GM21381 (cell line): Measurements from ENCODE around the gene CYFIP2.

Experiments used
- ATAC-seq: cut with Tn5 transposase; IDR thresholded peaks from one replicate; pipeline ENCODE4 v1.9.1; 2021; ENCODE audit warnings: mild to moderate bottlenecking, moderate library complexity; ENCODE audit not compliant: unreplicated experiment

Gene CYFIP2

DNA sequence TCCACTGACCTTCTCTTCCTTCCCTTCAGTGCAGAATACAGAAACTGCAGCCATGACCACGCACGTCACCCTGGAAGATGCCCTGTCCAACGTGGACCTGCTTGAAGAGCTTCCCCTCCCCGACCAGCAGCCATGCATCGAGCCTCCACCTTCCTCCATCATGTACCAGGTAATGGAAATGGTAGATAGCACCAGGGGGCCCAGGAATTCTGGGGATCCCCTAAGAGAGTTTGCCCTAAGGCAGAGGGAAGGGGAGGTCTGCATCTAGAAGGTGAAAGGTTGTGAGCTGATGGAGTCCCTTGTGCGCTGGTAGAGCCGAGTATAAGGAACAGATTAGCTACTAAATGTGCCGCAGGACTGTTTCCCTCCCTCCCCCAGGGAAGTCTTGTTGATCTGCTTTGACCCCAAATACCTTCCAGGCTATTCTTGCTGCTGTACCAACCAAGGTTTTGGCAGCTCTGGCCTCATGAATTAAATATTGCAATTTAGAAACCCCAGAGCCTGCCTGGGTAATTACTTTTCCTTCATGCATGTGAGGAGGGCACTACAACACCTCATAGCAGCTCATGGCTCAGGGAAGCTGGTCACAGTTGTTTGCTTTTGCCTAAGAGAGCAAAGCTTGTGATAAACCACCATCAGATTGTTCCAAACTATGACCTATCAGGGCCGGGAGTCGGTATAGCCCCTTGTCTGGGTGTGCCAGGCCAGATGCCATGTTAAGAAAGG lies 19.6 kb downstream of the CYFIP2 start:
- ATAC-seq: no peak

DNA sequence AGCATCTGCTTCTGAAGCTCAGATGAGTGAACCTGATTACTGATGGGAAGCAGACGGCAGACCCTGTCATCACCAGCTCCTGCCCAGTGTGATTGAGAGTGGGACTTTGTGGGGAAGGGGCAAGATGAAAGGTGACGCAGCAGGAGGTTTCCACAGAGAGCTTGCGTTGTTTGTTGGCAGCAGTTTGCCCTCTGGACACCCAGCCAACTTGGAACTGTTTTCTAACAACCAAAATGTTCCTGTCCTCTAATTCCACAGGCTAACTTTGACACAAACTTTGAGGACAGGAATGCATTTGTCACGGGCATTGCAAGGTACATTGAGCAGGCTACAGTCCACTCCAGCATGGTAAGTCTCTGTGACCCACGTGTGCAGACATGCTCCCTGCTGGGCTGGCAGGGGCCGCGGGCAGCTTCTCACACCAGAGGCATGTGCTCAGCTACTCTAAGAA lies 20.9 kb downstream of the CYFIP2 start:
- no peak for ATAC-seq

DNA sequence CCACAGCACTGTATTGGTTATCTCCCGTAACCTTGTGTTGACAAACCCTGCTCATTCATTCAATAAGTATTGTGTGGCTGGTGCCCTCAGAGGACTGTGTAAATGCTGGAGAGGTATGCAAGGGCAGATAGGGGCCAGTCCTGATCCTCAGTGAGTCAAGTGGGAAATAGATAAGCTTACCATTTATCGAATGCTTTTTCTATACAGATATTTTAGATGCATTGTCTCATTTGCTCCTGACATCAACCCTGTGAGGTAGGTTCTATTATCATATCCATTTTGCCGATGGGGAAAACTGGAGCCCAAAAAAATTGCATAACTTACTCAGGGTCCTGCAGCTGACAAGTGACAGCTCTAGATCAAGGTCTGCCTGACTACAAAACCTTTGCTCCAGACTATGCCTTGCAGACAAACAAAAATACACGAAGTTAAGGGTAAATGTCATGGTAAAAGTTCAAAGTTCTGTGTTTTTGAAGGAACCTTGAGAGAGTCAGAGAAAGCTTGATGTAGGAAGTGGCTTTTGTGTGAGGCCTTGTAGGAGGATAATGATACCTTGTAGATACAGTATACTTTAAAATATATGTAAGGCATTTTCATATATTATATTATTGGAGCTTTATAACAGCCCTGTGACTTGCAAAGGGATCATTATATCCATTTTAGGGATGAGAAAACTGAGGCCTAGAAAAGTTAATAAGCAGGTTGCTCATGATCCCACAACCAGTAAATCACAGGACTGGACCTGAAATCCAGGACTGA lies 22.7 kb downstream of the CYFIP2 start:
- no peak for ATAC-seq

- ATAC-seq: no peak
Observed at GRCh38 chr5:157289164-157289819, 23.4 kb downstream of the CYFIP2 start.

DNA sequence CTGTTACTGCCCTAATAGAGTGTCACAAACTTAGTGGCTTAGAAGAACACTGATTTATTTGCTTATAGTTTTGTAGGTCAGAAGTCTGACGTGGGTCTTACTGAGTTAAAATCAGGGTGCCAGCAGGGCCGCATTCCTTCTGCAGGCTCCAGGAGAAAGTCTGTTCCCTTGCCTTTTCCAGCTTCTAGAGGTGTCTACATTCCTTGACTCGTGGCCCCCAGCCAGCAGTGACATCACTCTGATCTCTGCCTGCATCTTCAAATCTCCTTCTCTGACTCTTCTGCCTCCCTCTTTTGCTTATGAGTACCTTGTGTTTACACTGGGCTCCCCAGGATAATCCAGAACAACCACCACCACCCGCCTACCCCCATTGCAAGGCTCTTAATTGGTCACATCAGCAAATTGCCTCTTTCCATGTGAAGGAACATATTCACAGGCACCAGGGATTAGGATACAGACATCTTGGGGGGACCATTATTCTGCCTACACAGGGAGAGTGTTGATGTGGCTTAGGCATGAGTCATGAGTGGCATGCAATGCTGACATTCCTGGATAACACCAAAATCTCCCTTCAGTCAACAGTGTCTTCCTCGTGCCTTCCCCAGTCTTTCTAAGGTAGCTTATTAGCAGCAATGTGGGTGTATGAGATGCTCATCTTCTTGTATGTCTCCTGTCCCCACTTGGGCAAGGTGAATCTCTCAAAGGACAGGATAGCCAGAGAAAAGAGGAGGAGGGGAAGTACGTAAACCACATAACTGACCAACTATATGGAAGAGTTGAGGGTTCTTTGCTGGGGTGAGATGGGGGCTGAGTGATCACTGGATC lies 24.4 kb downstream of the CYFIP2 start:
- no peak for ATAC-seq

- ATAC-seq: peak; percentile 92
Observed at GRCh38 chr5:157290981-157291711, 25.2 kb downstream of the CYFIP2 start.

DNA sequence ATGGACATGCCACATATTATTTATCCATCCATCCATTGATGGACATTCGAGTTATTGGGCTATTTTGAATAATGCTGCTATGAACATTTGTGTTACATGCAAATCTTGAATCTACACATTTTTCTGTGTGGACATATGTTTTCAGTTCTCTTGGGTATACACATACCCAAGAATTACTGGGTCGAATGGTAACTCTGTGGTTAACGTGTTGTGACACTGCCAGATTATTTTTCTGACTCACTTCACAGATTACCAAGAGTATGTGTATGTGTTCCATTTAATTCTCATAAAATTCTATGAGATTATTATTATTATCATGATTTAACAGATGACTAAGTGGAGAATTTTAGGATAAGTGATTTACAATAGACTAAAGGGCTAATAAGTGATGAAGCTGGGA lies 26.7 kb downstream of the CYFIP2 start:
- no peak for ATAC-seq

GRCh38 chr5:157294407-157295091 lies 28.6 kb downstream of the CYFIP2 start:
- no peak for ATAC-seq

DNA sequence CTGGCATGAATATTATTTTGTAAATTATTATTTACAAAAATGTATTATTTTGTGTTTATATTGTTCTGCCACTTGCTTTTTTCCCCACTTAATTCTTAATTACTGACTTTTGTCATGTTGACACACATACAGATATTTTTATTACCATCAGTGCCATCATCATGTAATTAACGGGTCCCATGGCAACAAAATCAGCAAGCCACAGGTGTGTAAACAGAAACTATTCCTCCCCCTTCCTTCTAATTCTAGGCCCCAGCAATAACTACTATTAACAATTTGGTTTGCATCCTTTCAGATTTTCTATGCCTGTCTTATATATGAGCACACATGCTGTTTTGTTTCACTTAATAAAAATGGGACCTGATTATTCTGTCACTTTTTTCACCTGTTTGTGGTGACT lies 29.3 kb downstream of the CYFIP2 start:
- no peak for ATAC-seq

DNA sequence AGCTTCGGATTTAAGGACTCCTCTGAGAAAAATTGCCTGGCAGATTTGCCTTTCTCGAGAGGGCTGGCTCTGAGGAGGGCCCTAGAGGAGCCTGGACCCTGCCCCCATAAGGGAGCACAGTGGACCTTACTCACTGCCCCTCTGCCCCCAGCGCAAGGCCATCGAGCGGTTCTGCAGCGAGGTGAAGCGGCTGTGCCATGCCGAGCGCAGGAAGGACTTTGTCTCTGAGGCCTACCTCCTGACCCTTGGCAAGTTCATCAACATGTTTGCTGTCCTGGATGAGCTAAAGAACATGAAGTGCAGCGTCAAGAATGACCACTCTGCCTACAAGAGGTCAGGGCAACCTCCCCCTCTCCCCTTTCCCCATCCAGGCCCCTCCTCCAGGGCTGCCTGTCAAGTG lies 34.6 kb downstream of the CYFIP2 start:
- no peak for ATAC-seq

GRCh38 chr5:157301066-157301465 lies 35.1 kb downstream of the CYFIP2 start:
- ATAC-seq: no peak

DNA sequence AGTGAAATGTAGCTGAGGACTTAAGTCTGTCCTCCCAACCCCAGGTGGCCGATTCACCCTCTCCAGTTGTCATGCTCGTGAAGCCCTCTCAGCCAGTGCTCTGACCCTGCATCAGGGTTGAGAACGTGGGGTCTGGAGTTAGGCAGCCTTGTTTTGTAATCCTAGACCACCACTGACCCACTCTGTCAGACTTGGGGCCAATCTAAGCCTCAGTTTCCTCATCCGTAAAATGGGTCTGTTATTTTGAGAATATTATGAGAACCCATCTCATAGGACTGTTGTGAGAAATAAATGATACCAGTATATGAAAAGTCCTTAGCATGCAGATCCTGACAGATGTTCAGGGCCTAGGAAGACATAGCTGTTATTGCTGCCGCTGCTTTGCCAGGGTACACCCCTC lies 37.1 kb downstream of the CYFIP2 start:
- ATAC-seq: no peak

GRCh38 chr5:157303667-157304327 lies 37.9 kb downstream of the CYFIP2 start:
- no peak for ATAC-seq

DNA sequence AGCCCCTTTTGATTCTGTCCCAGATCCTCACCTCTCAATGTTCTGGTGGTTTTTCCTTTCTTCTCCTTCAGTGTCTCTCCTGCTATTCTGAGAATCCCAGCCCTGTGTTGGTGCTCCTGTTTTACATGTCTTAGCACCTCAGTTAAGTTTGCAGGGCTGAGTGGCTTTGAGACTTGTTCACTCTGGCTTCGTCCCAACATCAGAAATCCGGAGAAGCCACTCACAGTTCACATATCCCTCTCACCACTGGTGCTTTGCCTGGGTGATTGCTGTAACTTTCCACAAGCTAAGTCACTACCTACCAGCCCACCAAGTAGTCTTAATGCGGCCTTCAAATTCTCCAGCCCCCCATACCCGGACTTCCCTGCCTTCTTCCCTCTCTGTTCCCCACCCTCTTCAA lies 40.2 kb downstream of the CYFIP2 start:
- no peak for ATAC-seq

DNA sequence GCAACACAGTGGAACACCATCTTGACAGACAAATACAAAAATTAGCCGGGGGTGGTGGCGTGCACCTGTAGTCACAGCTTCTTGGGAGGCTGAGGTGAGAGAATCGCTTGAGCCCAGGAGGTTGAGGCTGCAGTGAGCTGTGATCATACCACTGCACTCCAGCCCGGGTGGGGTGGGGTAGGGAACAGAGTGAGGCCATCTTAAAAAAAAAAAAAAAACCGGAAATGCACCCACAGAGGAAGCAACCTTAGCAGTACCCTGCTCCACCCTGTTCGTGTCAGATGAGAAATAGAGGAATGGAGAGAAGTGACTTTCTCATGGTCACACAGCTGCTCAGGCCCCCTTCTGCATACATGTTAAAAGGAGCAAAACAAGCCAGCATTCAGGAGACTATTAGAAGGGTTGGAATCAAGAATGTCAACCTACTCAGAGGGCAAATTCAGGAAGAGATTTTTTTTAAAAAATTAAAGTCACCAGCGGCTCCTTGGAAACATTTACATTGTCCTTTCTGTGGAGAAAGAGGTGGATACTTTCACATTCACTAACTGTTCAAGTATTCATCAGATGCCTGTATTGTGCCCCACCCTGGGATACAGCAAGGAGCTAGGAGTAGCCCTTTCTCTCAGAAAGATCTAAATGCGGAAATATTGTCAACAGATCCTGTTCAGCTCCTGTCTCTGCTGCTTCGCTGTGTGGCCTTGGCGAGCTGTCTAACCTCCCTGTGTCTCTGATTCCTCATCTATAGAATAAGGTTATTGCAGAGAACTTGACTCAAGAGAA lies 41.0 kb downstream of the CYFIP2 start:
- ATAC-seq: no peak

DNA sequence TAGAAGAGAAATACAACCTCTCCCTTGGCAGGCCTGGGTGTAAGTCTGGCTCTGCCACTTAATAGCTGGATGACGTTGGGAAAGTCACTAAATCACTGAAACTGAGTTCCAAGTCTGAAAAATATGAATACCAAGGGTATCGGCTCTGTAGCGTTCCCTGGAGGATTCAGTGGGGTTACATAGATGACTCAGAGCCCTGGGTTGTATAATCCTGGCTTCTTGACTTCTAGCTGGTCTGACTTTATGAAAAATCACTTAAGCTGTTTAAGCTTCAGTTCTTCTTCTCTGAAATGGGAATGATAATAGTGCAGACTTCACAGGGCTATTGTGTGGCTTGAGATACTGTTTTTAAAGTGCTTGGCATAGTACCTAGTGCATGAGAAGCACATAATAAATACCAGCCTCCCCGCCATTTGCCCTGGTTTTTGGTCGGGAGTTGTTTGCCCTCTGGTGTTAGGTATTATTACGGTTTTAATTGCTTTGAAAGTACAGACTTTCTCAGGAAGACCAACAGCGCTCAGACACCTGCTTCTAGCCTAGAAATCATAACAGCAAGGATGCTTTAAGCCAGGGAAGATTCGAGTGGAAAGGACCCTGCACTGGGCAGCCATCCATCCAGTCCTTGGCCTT lies 43.0 kb downstream of the CYFIP2 start:
- ATAC-seq: no peak

- ATAC-seq: no peak
Observed at GRCh38 chr5:157309796-157310195, 43.9 kb downstream of the CYFIP2 start.

DNA sequence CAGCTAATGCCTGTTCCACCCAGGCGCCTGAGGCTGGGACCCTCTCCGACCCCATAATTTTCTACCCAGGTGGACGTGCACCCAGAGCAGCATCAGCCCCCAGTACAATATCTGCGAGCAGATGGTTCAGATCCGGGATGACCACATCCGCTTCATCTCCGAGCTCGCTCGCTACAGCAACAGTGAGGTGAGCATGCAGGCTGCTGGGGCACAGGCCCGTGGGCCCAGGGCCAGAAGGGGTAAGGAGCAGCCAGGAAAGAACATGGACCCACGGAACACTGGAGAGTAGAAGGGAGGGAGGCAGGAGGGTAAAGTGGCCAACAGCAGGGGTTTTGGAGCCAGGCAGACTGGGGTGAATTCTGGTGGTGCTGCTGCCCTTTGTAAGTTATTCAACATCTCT lies 45.7 kb downstream of the CYFIP2 start:
- ATAC-seq: no peak
